Naive thymus-derived CD4-positive, alpha-beta T cell (primary cell): ENCODE results near the gene SELL. TPM values are rescaled to one million over a fixed set of nuclear protein-coding genes. Genes with fewer than 3 reads are reported as not detected.

Experiments
- ATAC-seq: fragments of 150-1000 bp; cut with Tn5 transposase; 2 replicates; pipeline ENCODE4 v1.10.0; 2021; ENCODE audit warnings: mild to moderate bottlenecking, moderate library complexity
- CTCF ChIA-PET: fragments of 350-600 bp; sonication (Branson Sonifier 250); formaldehyde crosslinking; loops from one replicate; lab custom pipeline; 2021; ENCODE audit warnings: antibody characterized with exemption; lab: Charles Lee
- POLR2A ChIA-PET: fragments of 350-600 bp; sonication (Branson Sonifier 250); formaldehyde crosslinking; loops from one replicate; lab custom pipeline; 2021; ENCODE audit warnings: antibody characterized with exemption, inconsistent platforms; lab: Charles Lee
- DNase-seq, 9 donors: peaks; one replicate each; pipeline versions ENCODE4 v3.0.0 to v3.0.0-alpha.2; 2020 to 2022; ENCODE audit warnings: mixed read lengths in 1 of 9
- H3K27ac ChIP-seq: one replicate; pipeline ENCODE4 v1.7.0; 2013; ENCODE audit warnings: mild to moderate bottlenecking, low read depth, low read length, moderate library complexity
- H3K27me3 ChIP-seq, 2 donors: one replicate each; pipeline ENCODE4 v1.7.0; 2013; ENCODE audit warnings: low read length in 2 of 2, mild to moderate bottlenecking in 2 of 2, moderate library complexity in 2 of 2; ENCODE audit not compliant: control insufficient read depth in 2 of 2, insufficient read depth in 2 of 2
- H3K36me3 ChIP-seq, 3 experiments: 1 replicate in 2 of 3; 2 replicates in 1 of 3; pipeline ENCODE4 v1.7.0; 2013; ENCODE audit warnings: low read length in 3 of 3, mild to moderate bottlenecking in 3 of 3, moderate library complexity in 1 of 3; ENCODE audit not compliant: insufficient read depth in 3 of 3, control insufficient read depth in 2 of 3
- H3K4me1 ChIP-seq, 2 donors: one replicate each; pipeline ENCODE4 v1.7.0; 2013; ENCODE audit warnings: low read length in 2 of 2, mild to moderate bottlenecking in 2 of 2, moderate library complexity in 1 of 2; ENCODE audit not compliant: control insufficient read depth in 2 of 2, insufficient read depth in 2 of 2
- H3K4me3 ChIP-seq: 2 replicates; pipeline ENCODE4 v1.7.0; 2013; ENCODE audit warnings: mild to moderate bottlenecking, low read length
- H3K9me3 ChIP-seq, 3 experiments: 1 replicate in 2 of 3; 2 replicates in 1 of 3; pipeline ENCODE4 v1.7.0; 2013; ENCODE audit warnings: low read length in 3 of 3; ENCODE audit not compliant: control insufficient read depth in 2 of 3
- H3K27ac Mint-ChIP-seq, 9 donors: one replicate each; pipeline ENCODE4 v1.8.0; 2020 to 2022; ENCODE audit warnings: mixed read lengths in 9 of 9, mild to moderate bottlenecking in 8 of 9, moderate library complexity in 5 of 9, inconsistent platforms in 2 of 9
- H3K27me3 Mint-ChIP-seq, 5 donors: one replicate each; pipeline ENCODE4 v1.8.0; 2021 to 2022; ENCODE audit warnings: mixed read lengths in 5 of 5, mild to moderate bottlenecking in 1 of 5
- H3K36me3 Mint-ChIP-seq, 5 donors: one replicate each; pipeline ENCODE4 v1.8.0; 2020 to 2022; ENCODE audit warnings: mixed read lengths in 5 of 5, mild to moderate bottlenecking in 3 of 5, inconsistent platforms in 1 of 5
- H3K4me1 Mint-ChIP-seq, 7 donors: one replicate each; pipeline ENCODE4 v1.8.0; 2020 to 2022; ENCODE audit warnings: mixed read lengths in 7 of 7, mild to moderate bottlenecking in 3 of 7, inconsistent platforms in 1 of 7
- H3K4me3 Mint-ChIP-seq, 10 donors: one replicate each; pipeline ENCODE4 v1.8.0; 2020 to 2022; ENCODE audit warnings: mild to moderate bottlenecking in 10 of 10, mixed read lengths in 10 of 10, moderate library complexity in 6 of 10, inconsistent platforms in 2 of 10
- H3K9me3 Mint-ChIP-seq, 11 donors: one replicate each; pipeline ENCODE4 v1.8.0; 2020 to 2022; ENCODE audit warnings: mixed read lengths in 11 of 11, mild to moderate bottlenecking in 4 of 11, inconsistent platforms in 1 of 11, moderate library complexity in 1 of 11
- intact Hi-C, 2 donors: fragments of 100-400 bp; cut with micrococcal nuclease; formaldehyde crosslinking; loops; one replicate each; pipeline ENCODE4 v1.15.1; 2023
- polyA plus RNA-seq, 2 donors: library from polyadenylated mRNA; unstranded; fragments of 300-500 nt; fragmentation: Illumina TruSeq; gene quantifications; one replicate each; pipeline ENCODE4 v1.2.3, GENCODE V29; 2021
- total RNA-seq, 6 experiments: library from RNA in 5 of 6; stranded (reverse) in 5 of 6; gene quantifications; 1 replicate in 5 of 6; 2 replicates in 1 of 6; pipeline ENCODE4 v1.2.3 and lab custom pipeline; 2021 to 2026

Gene SELL
- total RNA-seq (100 to 1,000 TPM; 303 to 633 (median 519) TPM), polyA plus RNA-seq (1,000 to 10,000 TPM; 2,291 to 2,521 TPM), total RNA-seq (lab: John Stamatoyannopoulos, UW) (488 reads per million, percentile 98 among the genes with 10 or more reads in this experiment)

- peaks cover 0 to 21% (median 4%) of the 10 kb centered on the region in 11 donors for H3K9me3 Mint-ChIP-seq
- peaks cover 0 to 30% (median 0%) of the 10 kb centered on the region in 5 donors for H3K27me3 Mint-ChIP-seq
- H3K27ac Mint-ChIP-seq = peak within 1 kb of the TSS in 8 of 9 donors; percentile 85 to 98 (median 94)
- CTCF ChIA-PET = interaction anchor here (0.5 to 3.0 kb wide), 33 partner anchors 9 to 1269 kb away, joined by 3 to 149 read pairs (median 5); partner anchors contain the start of gene F5
- Histone ChIP-seq H3K27me3 (no peaks in the 10 kb centered on the region), H3K9me3 (no peaks in the 10 kb centered on the region), H3K27ac (peak within 1 kb of the TSS; percentile 70), H3K4me1 (peaks cover 3 to 7% of the 10 kb centered on the region in 2 donors), H3K4me3 (peak within 1 kb of the TSS; percentile 62), H3K36me3 (peaks cover 0 to 12% (median 7%) of the 10 kb centered on the region in 3 experiments)
- DNase-seq (peak; percentile 21 to 83 (median 76)), ATAC-seq (peak; percentile 91)
- peaks cover 28 to 36% (median 29%) of the 10 kb centered on the region in 5 donors for H3K36me3 Mint-ChIP-seq
- intact Hi-C loops = loop anchor here (1.0 to 10.0 kb wide), 16 partner anchors 10 to 1484 kb away; partner anchors contain the start of genes F5 (in 2 of the 2), METTL18 (in 2 of the 2), NME7 (in 2 of the 2) and BLZF1 (in 1 of the 2)
- peaks cover 6 to 32% (median 20%) of the 10 kb centered on the region in 7 donors for H3K4me1 Mint-ChIP-seq
- H3K4me3 Mint-ChIP-seq = peak within 1 kb of the TSS in 9 of 10 donors; percentile 90 to 99 (median 97)
- POLR2A ChIA-PET = interaction anchor here (0.9 to 1.5 kb wide), 9 partner anchors 9 to 125 kb away, joined by 3 to 44 read pairs (median 5); partner anchors contain the start of gene F5
Measured at GRCh38 chr1:169711469-169712308, at the start of gene SELL. TSS of gene SELL (minus strand) at chr1:169711620. CDS start at chr1:169711498, 122 bp downstream.

GRCh38 chr1:169759038-169759437 is 47.6 kb upstream of the SELL start:
- Mint-ChIP-seq H3K27ac (no peak overlapping the region), H3K4me3 (no peak overlapping the region), H3K9me3 (peaks cover 0 to 8% (median 2%) of the 10 kb centered on the region in 11 donors), H3K36me3 (peaks cover 0 to 6% (median 0%) of the 10 kb centered on the region in 5 donors), H3K27me3 (peaks cover 0 to 9% (median 0%) of the 10 kb centered on the region in 5 donors), H3K4me1 (no peaks in the 10 kb centered on the region)
- Histone ChIP-seq H3K4me3 (no peak overlapping the region), H3K4me1 (no peaks in the 10 kb centered on the region), H3K9me3 (no peaks in the 10 kb centered on the region), H3K36me3 (no peaks in the 10 kb centered on the region), H3K27ac (no peak overlapping the region), H3K27me3 (no peaks in the 10 kb centered on the region)
- no peak for ATAC-seq
- intact Hi-C loops = no loop called here
- DNase-seq = no peak
- POLR2A ChIA-PET = no interaction called here
- CTCF ChIA-PET = no interaction called here

- ATAC-seq = no peak
- Mint-ChIP-seq H3K4me3 (no peak overlapping the region), H3K4me1 (no peaks in the 10 kb centered on the region), H3K36me3 (no peaks in the 10 kb centered on the region), H3K27me3 (peaks cover 0 to 15% (median 0%) of the 10 kb centered on the region in 5 donors), H3K9me3 (no peaks in the 10 kb centered on the region), H3K27ac (no peak overlapping the region)
- ChIA-PET CTCF (no interaction called here), POLR2A (no interaction called here)
- H3K36me3 ChIP-seq = no peaks in the 10 kb centered on the region
- H3K4me1 ChIP-seq = no peaks in the 10 kb centered on the region
- H3K9me3 ChIP-seq = no peaks in the 10 kb centered on the region
- no peak overlapping the region for H3K27ac ChIP-seq
- intact Hi-C loops = no loop called here
- no peaks in the 10 kb centered on the region for H3K27me3 ChIP-seq
- H3K4me3 ChIP-seq = no peak overlapping the region
- DNase-seq = no peak
Measured at GRCh38 chr1:169753549-169753948, 42.1 kb upstream of the SELL start.

GRCh38 chr1:169750041-169750440 is 38.6 kb upstream of the SELL start:
- no peaks in the 10 kb centered on the region for H3K4me1 ChIP-seq
- Mint-ChIP-seq H3K27ac (no peak overlapping the region), H3K27me3 (peaks cover 0 to 25% (median 0%) of the 10 kb centered on the region in 5 donors), H3K4me3 (no peak overlapping the region), H3K36me3 (no peaks in the 10 kb centered on the region), H3K4me1 (no peaks in the 10 kb centered on the region), H3K9me3 (no peaks in the 10 kb centered on the region)
- ChIA-PET POLR2A (no interaction called here), CTCF (no interaction called here)
- H3K9me3 ChIP-seq = no peaks in the 10 kb centered on the region
- no peak overlapping the region for H3K27ac ChIP-seq
- no peak overlapping the region for H3K4me3 ChIP-seq
- DNase-seq = no peak
- H3K27me3 ChIP-seq = no peaks in the 10 kb centered on the region
- ATAC-seq = no peak
- intact Hi-C loops = no loop called here
- no peaks in the 10 kb centered on the region for H3K36me3 ChIP-seq

GRCh38 chr1:169746550-169746949 is 35.1 kb upstream of the SELL start:
- intact Hi-C loops = no loop called here
- CTCF ChIA-PET = no interaction called here
- Mint-ChIP-seq H3K4me3 (no peak overlapping the region), H3K27ac (no peak overlapping the region), H3K27me3 (peaks cover 0 to 27% (median 5%) of the 10 kb centered on the region in 5 donors), H3K36me3 (peaks cover 0 to 4% (median 0%) of the 10 kb centered on the region in 5 donors), H3K9me3 (peaks cover 0 to 6% (median 0%) of the 10 kb centered on the region in 11 donors), H3K4me1 (no peaks in the 10 kb centered on the region)
- Histone ChIP-seq H3K27me3 (no peaks in the 10 kb centered on the region), H3K4me1 (no peaks in the 10 kb centered on the region), H3K27ac (no peak overlapping the region), H3K9me3 (no peaks in the 10 kb centered on the region), H3K36me3 (no peaks in the 10 kb centered on the region), H3K4me3 (no peak overlapping the region)
- POLR2A ChIA-PET = no interaction called here
- ATAC-seq (no peak), DNase-seq (no peak)

- H3K9me3 ChIP-seq = no peaks in the 10 kb centered on the region
- no peak overlapping the region for H3K27ac ChIP-seq
- H3K27me3 Mint-ChIP-seq = peaks cover 0 to 32% (median 5%) of the 10 kb centered on the region in 5 donors
- H3K4me1 ChIP-seq = no peaks in the 10 kb centered on the region
- CTCF ChIA-PET = no interaction called here
- H3K4me3 Mint-ChIP-seq = no peak overlapping the region
- no peak for DNase-seq
- H3K4me1 Mint-ChIP-seq = no peaks in the 10 kb centered on the region
- intact Hi-C loops = no loop called here
- no peaks in the 10 kb centered on the region for H3K36me3 ChIP-seq
- POLR2A ChIA-PET = interaction anchor here (0.7 kb wide), 1 partner anchor 33 kb away, joined by 3 read pairs; no protein-coding TSS in a partner anchor
- no peak overlapping the region for H3K27ac Mint-ChIP-seq
- H3K4me3 ChIP-seq = no peak overlapping the region
- peaks cover 0 to 6% (median 0%) of the 10 kb centered on the region in 11 donors for H3K9me3 Mint-ChIP-seq
- ATAC-seq = no peak
- no peaks in the 10 kb centered on the region for H3K27me3 ChIP-seq
- H3K36me3 Mint-ChIP-seq = peaks cover 0 to 4% (median 0%) of the 10 kb centered on the region in 5 donors
Measured at GRCh38 chr1:169745015-169745861, 33.8 kb upstream of the SELL start.
